Prostate gland (tissue), 2 donors: ENCODE results near the gene PAPOLA. TPM values are rescaled to one million over a fixed set of nuclear protein-coding genes. Genes with fewer than 3 reads are reported as not detected.
"Not testable (repeated sequence)": the region's sequence is repeated elsewhere in the genome, so short reads cannot be mapped to it uniquely, and the experiment has no call there.

Source experiments
- DNase-seq: peaks from one replicate; pipeline ENCODE4 v3.0.0-alpha.2; 2019; ENCODE audit warnings: low spot score
- H3K27ac ChIP-seq, 2 donors: fragments of 200-600 bp; sonication (generic); 2 replicates each; pipeline ENCODE4 v1.5.1; 2017 to 2019
- H3K27me3 ChIP-seq: fragments of 200-600 bp; sonication (generic); replicated peaks from 2 replicates; pipeline ENCODE4 v1.5.1; 2019; ENCODE audit not compliant: insufficient read depth
- H3K36me3 ChIP-seq, 2 donors: fragments of 200-600 bp; sonication (generic); 1 replicate in 1 of 2; 2 replicates in 1 of 2; pipeline versions ENCODE4 v1.5.1 to v1.8.1; 2017 to 2019
- H3K4me1 ChIP-seq: fragments of 200-600 bp; sonication (generic); replicated peaks from 2 replicates; pipeline ENCODE4 v1.5.1; 2019
- H3K4me3 ChIP-seq, 2 donors: fragments of 200-600 bp; sonication (generic); 2 replicates each; pipeline ENCODE4 v1.5.1; 2017 to 2019
- H3K9me3 ChIP-seq: fragments of 200-600 bp; sonication (generic); 2 replicates; pipeline ENCODE4 v1.5.1; 2017
- CTCF ChIP-seq, 4 experiments: fragments of 200-600 bp in 2 of 4; fragments of 450-650 bp in 2 of 4; sonication (generic) in 2 of 4; IDR thresholded peaks; 1 replicate in 3 of 4; 2 replicates in 1 of 4; pipeline ENCODE4 v1.5.1; 2016 to 2019; ENCODE audit warnings: antibody characterized with exemption in 4 of 4, mild to moderate bottlenecking in 2 of 4, moderate library complexity in 2 of 4
- POLR2A ChIP-seq: fragments of 450-650 bp; IDR thresholded peaks from one replicate; pipeline ENCODE4 v1.6.1; 2016; ENCODE audit warnings: antibody characterized with exemption, mild to moderate bottlenecking
- POLR2AphosphoS5 ChIP-seq: sonication (generic); formaldehyde crosslinking; IDR thresholded peaks from one replicate; pipeline ENCODE4 v1.6.1; 2017; ENCODE audit warnings: antibody characterized with exemption
- WGBS: methylation state at CpG from one replicate; pipeline ENCODE4 v1.1.5; 2018; 5-methylcytosine and 5-hydroxymethylcytosine counted together
- intact Hi-C: fragments of 100-400 bp; cut with DNase I; formaldehyde crosslinking; loops from one replicate; pipeline ENCODE4 v1.14.2; 2022
- total RNA-seq, 2 donors: library from RNA; depleted of rRNA; stranded (reverse); fragments of >200 nt; gene quantifications; one replicate each; pipeline ENCODE4 v1.1.0, GENCODE V29; 2016

PAPOLA gene
- total RNA-seq, 2 donors from 2014 or later, result 98.1 to 130 TPM

DNA sequence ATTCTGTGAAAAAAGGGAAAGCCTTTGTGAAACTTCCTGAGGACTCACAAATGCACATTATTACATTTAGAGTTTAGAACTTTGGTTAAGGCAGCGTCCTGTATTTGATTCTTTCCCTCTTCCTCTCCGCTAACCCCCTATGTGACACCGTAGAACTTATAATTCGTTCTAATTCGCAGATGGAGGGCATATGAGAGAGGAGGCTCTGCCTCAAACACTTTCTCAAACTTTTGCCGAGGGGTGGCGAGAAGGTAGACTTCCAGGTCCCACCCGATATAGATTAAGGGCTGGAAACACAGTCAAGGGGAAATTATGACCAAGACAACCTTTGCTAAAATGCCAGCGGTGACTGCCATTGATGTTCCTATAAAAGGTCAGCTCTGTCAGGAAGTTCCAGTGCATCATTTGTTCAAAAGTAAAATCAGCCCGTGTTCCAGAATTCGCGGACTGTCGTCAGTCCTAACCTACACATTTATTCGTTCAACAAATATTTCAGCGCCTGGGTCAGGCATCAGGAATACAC lies 904 bp upstream of the PAPOLA start:
- intact Hi-C loops, result no loop called here
- Histone ChIP-seq H3K27me3 (no peaks in the 10 kb centered on the region), H3K36me3 (no peaks in the 10 kb centered on the region), H3K4me1 (no peaks in the 10 kb centered on the region), H3K27ac (peak overlapping the region; percentile 94 to 98), H3K4me3 (peak overlapping the region; percentile 70 to 99), H3K9me3 (no peaks in the 10 kb centered on the region)
- TF ChIP-seq POLR2A, result no peak
- no peak for TF ChIP-seq CTCF (IDR thresholded peaks at IDR 0.05)
- TF ChIP-seq POLR2AphosphoS5, result no peak
- WGBS, result 18% methylated on average over 15 of the region's 15 CpGs
- DNase-seq, result peak; percentile 5

DNA sequence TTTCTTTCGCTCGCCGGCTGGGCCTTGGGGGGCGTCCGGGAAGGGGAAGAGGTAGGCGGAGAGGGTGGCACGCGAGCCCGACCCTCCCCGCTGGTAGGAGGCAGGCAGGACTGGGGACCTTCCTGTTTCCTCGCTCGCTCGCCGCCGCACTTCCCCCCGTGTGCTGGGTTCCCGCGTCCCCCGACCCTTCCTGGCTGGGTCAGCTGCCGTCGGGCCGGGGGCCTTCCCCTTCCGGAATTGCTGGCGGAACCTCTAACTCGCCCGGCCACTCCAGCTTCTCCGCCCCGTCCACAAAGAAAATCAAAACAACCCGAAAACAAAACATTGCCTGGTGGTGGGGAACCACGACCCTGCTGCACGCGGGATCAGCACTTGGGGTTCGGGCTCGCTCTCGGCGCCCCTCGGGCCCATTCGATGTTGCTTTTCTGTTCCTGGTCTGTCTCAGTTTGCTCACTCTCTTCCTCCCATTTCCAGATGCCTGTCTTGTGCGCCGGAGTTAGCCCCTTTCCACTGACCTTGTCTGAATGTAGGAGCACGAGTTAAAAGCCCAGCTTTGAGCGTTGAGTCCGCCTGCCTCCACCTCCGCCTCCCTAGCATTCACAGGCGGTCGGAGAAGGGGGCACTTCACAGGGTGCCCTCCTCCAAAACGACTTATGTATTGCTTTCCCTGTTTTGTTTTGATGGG lies 581 bp downstream of the PAPOLA start:
- intact Hi-C loops, result no loop called here
- no peaks in the 10 kb centered on the region for H3K4me1 ChIP-seq
- WGBS, result under 1% methylated on average over 37 of the region's 47 CpGs
- no peaks in the 10 kb centered on the region for H3K9me3 ChIP-seq
- no peaks in the 10 kb centered on the region for H3K36me3 ChIP-seq
- peak overlapping the region; percentile 70 to 99 for H3K4me3 ChIP-seq
- peak overlapping the region; percentile 94 to 98 for H3K27ac ChIP-seq
- no peaks in the 10 kb centered on the region for H3K27me3 ChIP-seq
- DNase-seq, result peak; percentile 38
- no peak for TF ChIP-seq CTCF (IDR thresholded peaks at IDR 0.05)
- TF ChIP-seq POLR2AphosphoS5, result no peak
- no peak for TF ChIP-seq POLR2A

GRCh38 chr14:96503306-96503679 lies 1.1 kb downstream of the PAPOLA start:
- no peaks in the 10 kb centered on the region for H3K27me3 ChIP-seq
- no peaks in the 10 kb centered on the region for H3K9me3 ChIP-seq
- H3K4me1 ChIP-seq, result no peaks in the 10 kb centered on the region
- H3K4me3 ChIP-seq, result peak overlapping the region; percentile 70 to 99
- 8% methylated on average over 5 of the region's 5 CpGs for WGBS
- no peaks in the 10 kb centered on the region for H3K36me3 ChIP-seq
- intact Hi-C loops, result no loop called here
- DNase-seq, result no peak
- peak overlapping the region; percentile 94 to 98 for H3K27ac ChIP-seq
- no peak for TF ChIP-seq POLR2AphosphoS5
- TF ChIP-seq POLR2A, result no peak
- no peak for TF ChIP-seq CTCF (IDR thresholded peaks at IDR 0.05)

DNA sequence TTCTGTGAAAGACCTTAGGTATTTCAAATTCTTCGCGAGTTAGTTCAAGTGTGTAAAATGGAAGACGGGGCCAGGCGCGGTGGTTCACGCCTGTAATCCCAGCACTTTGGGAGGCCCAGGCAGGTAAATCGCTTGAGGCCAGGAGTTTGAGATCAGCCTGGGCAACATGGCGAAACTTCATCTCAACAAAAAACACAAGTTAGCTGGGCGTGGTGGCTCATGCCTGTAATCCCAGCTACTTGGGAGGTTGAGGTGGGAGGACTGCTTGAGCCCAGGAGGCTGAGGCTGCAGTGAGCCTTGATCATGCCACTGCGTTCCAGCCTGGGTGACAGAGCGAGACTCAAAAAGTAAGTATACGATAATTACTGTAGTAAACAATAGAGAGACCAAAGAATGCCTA lies 2.2 kb downstream of the PAPOLA start:
- H3K4me3 ChIP-seq, H3K4me1 ChIP-seq, H3K9me3 ChIP-seq, DNase-seq, H3K27me3 ChIP-seq, H3K36me3 ChIP-seq, intact Hi-C loops, H3K27ac ChIP-seq: not testable (repeated sequence)
- 93% methylated on average over 12 of the region's 12 CpGs for WGBS

GRCh38 chr14:96507723-96508122 lies 5.5 kb downstream of the PAPOLA start:
- no peaks in the 10 kb centered on the region for H3K9me3 ChIP-seq
- 97% methylated on average over 7 of the region's 7 CpGs for WGBS
- intact Hi-C loops, result no loop called here
- no peaks in the 10 kb centered on the region for H3K27me3 ChIP-seq
- H3K4me1 ChIP-seq, result peaks cover 17% of the 10 kb centered on the region
- no peaks in the 10 kb centered on the region for H3K36me3 ChIP-seq
- H3K27ac ChIP-seq, result no peak overlapping the region
- TF ChIP-seq CTCF (IDR thresholded peaks at IDR 0.05) (no peak), POLR2AphosphoS5 (no peak), POLR2A (no peak)
- H3K4me3 ChIP-seq, result no peak overlapping the region
- no peak for DNase-seq
